SU-DHL-6 (cell line): Measurements from ENCODE around the gene PIEZO1.

Source experiments
- EZH2phosphoT487 ChIP-seq: fragments of 200-600 bp; sonication (generic), shearing (Covaris generic); conservative IDR thresholded peaks from 2 replicates; pipeline ENCODE4 v1.6.1; 2018; ENCODE audit warnings: mild to moderate bottlenecking, antibody characterized with exemption, low read length, moderate library complexity, mixed read lengths
- TF ChIP-seq, protein P1 (sequence below): fragments of 200-600 bp; sonication (generic); IDR thresholded peaks from one replicate; pipeline ENCODE4 v1.5.1; 2017; ENCODE audit warnings: antibody characterized with exemption, mild to moderate bottlenecking, low read length, moderate library complexity; ENCODE audit not compliant: insufficient read depth, poor library complexity, severe bottlenecking

DNA sequence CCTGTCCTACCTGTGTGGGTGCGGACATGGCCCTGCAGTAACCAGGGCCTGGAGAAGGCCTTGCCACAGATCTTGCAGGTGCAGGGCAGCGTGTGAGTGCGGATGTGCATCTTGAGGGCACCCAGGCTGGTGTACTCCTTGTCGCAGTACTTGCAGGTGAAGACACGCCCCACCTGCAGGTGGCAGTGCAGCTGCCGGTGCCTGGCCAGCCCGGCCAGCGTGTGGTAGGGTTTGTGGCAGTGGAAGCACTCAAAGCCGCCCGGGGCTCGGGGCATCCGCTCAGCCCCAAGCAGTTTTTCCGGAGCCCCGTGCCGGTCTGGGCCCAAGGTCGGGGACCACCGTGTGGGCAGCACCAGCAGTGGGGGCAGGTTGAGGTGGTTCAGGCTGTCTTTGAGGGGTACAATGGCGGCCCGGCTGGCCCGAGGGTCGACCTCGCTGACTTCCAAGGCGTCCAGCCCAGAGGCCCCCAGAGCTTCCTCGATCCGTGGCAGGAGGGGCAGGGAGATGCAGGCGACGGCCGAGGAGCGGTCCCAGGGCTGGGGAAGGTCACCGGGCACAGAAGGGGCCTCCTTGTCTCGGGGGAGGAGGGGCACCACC is 103.8 kb downstream of the PIEZO1 start:
- TF ChIP-seq, protein P1, sequence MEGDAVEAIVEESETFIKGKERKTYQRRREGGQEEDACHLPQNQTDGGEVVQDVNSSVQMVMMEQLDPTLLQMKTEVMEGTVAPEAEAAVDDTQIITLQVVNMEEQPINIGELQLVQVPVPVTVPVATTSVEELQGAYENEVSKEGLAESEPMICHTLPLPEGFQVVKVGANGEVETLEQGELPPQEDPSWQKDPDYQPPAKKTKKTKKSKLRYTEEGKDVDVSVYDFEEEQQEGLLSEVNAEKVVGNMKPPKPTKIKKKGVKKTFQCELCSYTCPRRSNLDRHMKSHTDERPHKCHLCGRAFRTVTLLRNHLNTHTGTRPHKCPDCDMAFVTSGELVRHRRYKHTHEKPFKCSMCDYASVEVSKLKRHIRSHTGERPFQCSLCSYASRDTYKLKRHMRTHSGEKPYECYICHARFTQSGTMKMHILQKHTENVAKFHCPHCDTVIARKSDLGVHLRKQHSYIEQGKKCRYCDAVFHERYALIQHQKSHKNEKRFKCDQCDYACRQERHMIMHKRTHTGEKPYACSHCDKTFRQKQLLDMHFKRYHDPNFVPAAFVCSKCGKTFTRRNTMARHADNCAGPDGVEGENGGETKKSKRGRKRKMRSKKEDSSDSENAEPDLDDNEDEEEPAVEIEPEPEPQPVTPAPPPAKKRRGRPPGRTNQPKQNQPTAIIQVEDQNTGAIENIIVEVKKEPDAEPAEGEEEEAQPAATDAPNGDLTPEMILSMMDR, result peak; percentile 63
- no peak for TF ChIP-seq EZH2phosphoT487
